ENCODE measurements around the gene KDM3B.
"Not testable (repeated sequence)": the region's sequence is repeated elsewhere in the genome, so short reads cannot be mapped to it uniquely, and the experiment has no call there.

The KDM3B gene

GRCh38 chr5:138349852-138350562 is 2.5 kb upstream of the KDM3B start:
- DNase-seq, result no peak

- DNase-seq, result no peak
Observed at GRCh38 chr5:138350563-138350890, 2.0 kb upstream of the KDM3B start.

- DNase-seq, result peak; percentile 55
Observed at GRCh38 chr5:138351056-138351455, 1.4 kb upstream of the KDM3B start.

- DNase-seq, result no peak
Observed at GRCh38 chr5:138351517-138351916, 968 bp upstream of the KDM3B start.

- peak; percentile 63 for DNase-seq
Observed at GRCh38 chr5:138352722-138353559, 456 bp downstream of the KDM3B start.

GRCh38 chr5:138353560-138354080 is 1.1 kb downstream of the KDM3B start:
- DNase-seq, result peak; percentile 63

- no peak for DNase-seq
Observed at GRCh38 chr5:138354387-138354786, 1.9 kb downstream of the KDM3B start.

- peak; percentile 85 for DNase-seq
Observed at GRCh38 chr5:138354926-138355378, 2.5 kb downstream of the KDM3B start.

- DNase-seq, result no peak
Observed at GRCh38 chr5:138359621-138360020, 7.1 kb downstream of the KDM3B start.

- DNase-seq, result no peak
Observed at GRCh38 chr5:138360941-138361452, 8.5 kb downstream of the KDM3B start.

GRCh38 chr5:138364576-138364975 is 12.1 kb downstream of the KDM3B start:
- DNase-seq, result no peak

GRCh38 chr5:138366632-138367382 is 14.3 kb downstream of the KDM3B start:
- DNase-seq, result no peak

GRCh38 chr5:138369261-138369660 is 16.8 kb downstream of the KDM3B start:
- no peak for DNase-seq

GRCh38 chr5:138369706-138370105 is 17.2 kb downstream of the KDM3B start:
- DNase-seq, result no peak

GRCh38 chr5:138370537-138370936 is 18.1 kb downstream of the KDM3B start:
- no peak for DNase-seq

- DNase-seq, result no peak
Observed at GRCh38 chr5:138371454-138371853, 19.0 kb downstream of the KDM3B start.

GRCh38 chr5:138372225-138372624 is 19.7 kb downstream of the KDM3B start:
- no peak for DNase-seq

- no peak for DNase-seq
Observed at GRCh38 chr5:138372653-138373052, 20.2 kb downstream of the KDM3B start.

- DNase-seq, result no peak
Observed at GRCh38 chr5:138382347-138382746, 29.9 kb downstream of the KDM3B start.

GRCh38 chr5:138385660-138386059 is 33.2 kb downstream of the KDM3B start:
- no peak for DNase-seq

GRCh38 chr5:138386290-138386689 is 33.8 kb downstream of the KDM3B start:
- no peak for DNase-seq

GRCh38 chr5:138389332-138389731 is 36.8 kb downstream of the KDM3B start:
- DNase-seq, result no peak

- DNase-seq, result not testable (repeated sequence)
Observed at GRCh38 chr5:138389911-138390310, 37.4 kb downstream of the KDM3B start.
